ENCODE measurements around the gene BIRC7.

The BIRC7 gene

GRCh38 chr20:63261060-63261794 is 25.5 kb downstream of the BIRC7 start:
- TF ChIP-seq CTCF (conservative IDR thresholded peaks at IDR 0.05) (no peak), ZFX (IDR thresholded peaks at IDR 0.05) (no peak)
- no peak overlapping the region for H3K27ac ChIP-seq

- TF ChIP-seq ZFX (IDR thresholded peaks at IDR 0.05) (no peak), CTCF (conservative IDR thresholded peaks at IDR 0.05) (no peak)
- no peak overlapping the region for H3K27ac ChIP-seq
These were observed 26.3 kb downstream of the BIRC7 start for GRCh38 chr20:63261795-63262528.

- no peak overlapping the region for H3K27ac ChIP-seq
- TF ChIP-seq CTCF (conservative IDR thresholded peaks at IDR 0.05) (no peak), ZFX (IDR thresholded peaks at IDR 0.05) (no peak)
These were observed 27.1 kb downstream of the BIRC7 start for GRCh38 chr20:63262836-63263235.

- no peak overlapping the region for H3K27ac ChIP-seq
- TF ChIP-seq CTCF (conservative IDR thresholded peaks at IDR 0.05) (no peak), ZFX (IDR thresholded peaks at IDR 0.05) (no peak)
These were observed 28.3 kb downstream of the BIRC7 start for GRCh38 chr20:63264000-63264399.

GRCh38 chr20:63264519-63264918 is 28.8 kb downstream of the BIRC7 start:
- H3K27ac ChIP-seq, result no peak overlapping the region
- no peak for TF ChIP-seq CTCF (conservative IDR thresholded peaks at IDR 0.05)

- TF ChIP-seq CTCF (conservative IDR thresholded peaks at IDR 0.05), result no peak
- no peak for TF ChIP-seq ZFX (IDR thresholded peaks at IDR 0.05)
- no peak overlapping the region for H3K27ac ChIP-seq
These were observed 30.3 kb downstream of the BIRC7 start for GRCh38 chr20:63265891-63266515.

GRCh38 chr20:63267691-63268090 is 32.0 kb downstream of the BIRC7 start:
- H3K27ac ChIP-seq, result no peak overlapping the region
- TF ChIP-seq CTCF (conservative IDR thresholded peaks at IDR 0.05), result no peak
- no peak for TF ChIP-seq ZFX (IDR thresholded peaks at IDR 0.05)
